Dendritic cell treated with granulocyte-macrophage colony-stimulating factor and Interleukin-4, amounts not matched to agents 40 ng/mL and 50 ng/mL, for 4 days (primary cell): Measurements from ENCODE around the gene FNDC7.
"Not testable (repeated sequence)": the region's sequence is repeated elsewhere in the genome, so short reads cannot be mapped to it uniquely, and the experiment has no call there.

ENCODE experiments used
- H3K27ac Mint-ChIP-seq: one replicate; pipeline ENCODE4 v1.8.0; 2022; ENCODE audit warnings: mild to moderate bottlenecking, mixed read lengths
- H3K27me3 Mint-ChIP-seq: one replicate; pipeline ENCODE4 v1.8.0; 2022; ENCODE audit warnings: mild to moderate bottlenecking, mixed read lengths
- H3K36me3 Mint-ChIP-seq: one replicate; pipeline ENCODE4 v1.8.0; 2022; ENCODE audit warnings: low read depth, mixed read lengths
- H3K4me1 Mint-ChIP-seq: one replicate; pipeline ENCODE4 v1.8.0; 2022; ENCODE audit warnings: low read depth, mixed read lengths
- H3K4me3 Mint-ChIP-seq: one replicate; pipeline ENCODE4 v1.8.0; 2022; ENCODE audit warnings: mild to moderate bottlenecking, moderate library complexity, mixed read lengths
- H3K9me3 Mint-ChIP-seq: one replicate; pipeline ENCODE4 v1.8.0; 2022; ENCODE audit warnings: mixed read lengths
- intact Hi-C: fragments of 100-400 bp; cut with micrococcal nuclease; formaldehyde crosslinking; loops from one replicate; pipeline ENCODE4 v1.15.0; 2022

Gene FNDC7

DNA sequence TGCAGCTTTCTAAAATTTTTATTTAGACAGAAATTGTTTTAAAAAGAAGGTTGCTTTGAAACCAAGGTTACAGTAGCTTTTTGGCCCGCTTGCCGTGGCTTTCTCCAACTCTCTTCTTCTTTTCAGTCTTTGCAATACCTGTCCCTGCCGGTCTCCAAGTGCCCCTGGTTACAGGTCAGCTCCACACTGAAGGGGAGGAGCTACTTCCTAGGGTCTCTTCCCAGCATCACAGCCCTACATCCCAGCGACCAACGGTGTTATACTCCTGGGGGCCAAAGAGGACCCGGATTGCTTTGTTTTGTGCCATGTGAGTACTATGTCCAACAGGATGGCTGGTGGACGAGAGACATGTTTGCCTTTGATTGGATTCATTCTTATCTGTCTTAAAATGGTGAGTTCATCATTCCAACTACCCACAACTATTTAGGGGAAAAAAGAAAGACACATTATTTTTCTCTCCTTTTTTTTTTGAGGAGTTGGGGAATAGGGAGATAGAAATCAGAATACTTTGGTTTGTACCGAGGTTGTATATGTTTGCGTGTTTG, at the start of gene FNDC7:
TSS of gene FNDC7 (plus strand) at position 303 of the 545 bp plus-strand sequence. CDS start at position 329, 26 bp downstream.
- Mint-ChIP-seq H3K27me3 (peaks cover 5% of the 10 kb centered on the region), H3K4me1 (peaks cover 8% of the 10 kb centered on the region), H3K36me3 (no peaks in the 10 kb centered on the region), H3K27ac (no peak within 1 kb of the TSS), H3K9me3 (no peaks in the 10 kb centered on the region), H3K4me3 (no peak within 1 kb of the TSS)
- intact Hi-C loops = no loop called here

DNA sequence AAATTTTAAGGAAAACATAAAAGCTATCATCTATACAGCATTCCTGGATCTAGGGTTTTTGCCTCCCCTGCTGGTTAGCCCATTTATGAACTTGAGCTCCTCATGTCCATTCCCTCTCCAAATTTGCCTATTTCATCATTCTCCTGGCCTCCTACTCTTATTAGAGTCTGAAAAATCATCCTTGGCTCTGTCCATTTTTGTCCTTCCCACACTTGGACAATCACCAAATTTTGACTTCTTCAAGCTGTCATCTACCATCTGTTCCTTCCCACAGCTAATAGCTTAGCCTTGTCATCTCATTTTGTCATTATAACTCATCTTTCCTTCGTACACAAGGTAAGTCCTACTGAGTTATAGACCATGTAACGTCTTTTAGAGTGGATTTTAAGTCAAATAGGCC, 49.6 kb upstream of the FNDC7 start:
- no peaks in the 10 kb centered on the region for H3K27me3 Mint-ChIP-seq
- H3K4me1 Mint-ChIP-seq = peaks cover 13% of the 10 kb centered on the region
- no peak overlapping the region for H3K27ac Mint-ChIP-seq
- intact Hi-C loops = no loop called here
- H3K36me3 Mint-ChIP-seq = peaks cover 6% of the 10 kb centered on the region
- no peaks in the 10 kb centered on the region for H3K9me3 Mint-ChIP-seq
- no peak overlapping the region for H3K4me3 Mint-ChIP-seq

- Mint-ChIP-seq H3K4me3 (no peak overlapping the region), H3K36me3 (peaks cover 6% of the 10 kb centered on the region), H3K27me3 (peaks cover 2% of the 10 kb centered on the region), H3K27ac (peak overlapping the region; percentile 66), H3K9me3 (no peaks in the 10 kb centered on the region), H3K4me1 (peaks cover 19% of the 10 kb centered on the region)
- intact Hi-C loops = no loop called here
These were observed 48.2 kb upstream of the FNDC7 start for GRCh38 chr1:108664481-108664880.

DNA sequence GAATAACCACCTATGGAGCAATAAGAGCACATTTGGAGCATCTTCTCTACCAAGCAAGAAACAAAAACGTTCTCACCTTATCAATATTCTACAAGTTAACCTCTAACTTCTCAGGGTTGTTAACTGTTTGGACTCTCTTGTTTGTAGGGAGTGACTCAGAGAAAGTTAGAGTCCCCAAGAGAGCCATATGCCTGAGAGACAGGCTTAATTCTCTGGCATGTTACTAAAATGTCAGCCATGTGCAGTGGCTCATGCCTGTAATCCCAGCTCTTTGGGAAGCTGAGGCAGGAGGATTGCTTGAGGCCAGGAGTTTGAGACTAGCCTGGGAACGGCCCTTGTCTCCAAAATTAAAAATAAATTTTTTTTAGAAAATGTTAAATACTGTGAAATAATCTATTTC, 47.6 kb upstream of the FNDC7 start:
- Mint-ChIP-seq H3K27ac (no peak overlapping the region), H3K36me3 (peaks cover 6% of the 10 kb centered on the region), H3K4me3 (no peak overlapping the region), H3K27me3 (peaks cover 2% of the 10 kb centered on the region), H3K4me1 (peaks cover 19% of the 10 kb centered on the region), H3K9me3 (no peaks in the 10 kb centered on the region)
- intact Hi-C loops = no loop called here

DNA sequence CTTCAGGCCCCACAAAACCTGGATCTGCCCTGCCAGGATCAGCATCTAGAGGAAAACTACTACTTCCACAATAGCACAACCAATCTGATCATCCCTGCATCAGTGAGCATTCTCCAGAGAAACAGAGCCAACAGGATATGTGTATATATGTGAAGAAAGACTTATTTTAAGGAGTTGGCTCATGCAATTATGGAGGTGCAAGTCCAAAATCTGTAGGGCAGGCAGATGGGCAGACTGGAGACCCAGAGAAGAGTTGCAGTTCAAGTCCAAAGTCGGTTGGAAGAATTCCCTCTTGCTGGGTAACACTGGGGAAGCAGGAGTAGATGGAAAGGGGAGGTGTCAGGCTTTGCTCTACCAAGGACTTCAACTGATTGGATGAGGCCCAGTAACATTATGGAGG, 46.9 kb upstream of the FNDC7 start:
- peaks cover 5% of the 10 kb centered on the region for H3K36me3 Mint-ChIP-seq
- H3K27me3 Mint-ChIP-seq = peaks cover 2% of the 10 kb centered on the region
- H3K4me3 Mint-ChIP-seq = no peak overlapping the region
- H3K27ac Mint-ChIP-seq = peak overlapping the region; percentile 19
- no peaks in the 10 kb centered on the region for H3K9me3 Mint-ChIP-seq
- intact Hi-C loops = no loop called here
- peaks cover 19% of the 10 kb centered on the region for H3K4me1 Mint-ChIP-seq

- intact Hi-C loops, H3K4me3 Mint-ChIP-seq, H3K36me3 Mint-ChIP-seq, H3K27me3 Mint-ChIP-seq, H3K27ac Mint-ChIP-seq, H3K9me3 Mint-ChIP-seq: not testable (repeated sequence)
- peaks cover 13% of the 10 kb centered on the region for H3K4me1 Mint-ChIP-seq
These were observed 45.3 kb upstream of the FNDC7 start for GRCh38 chr1:108667422-108667821.

- H3K27ac Mint-ChIP-seq = no peak overlapping the region
- H3K36me3 Mint-ChIP-seq = no peaks in the 10 kb centered on the region
- H3K9me3 Mint-ChIP-seq = no peaks in the 10 kb centered on the region
- H3K4me1 Mint-ChIP-seq = peaks cover 13% of the 10 kb centered on the region
- peaks cover 2% of the 10 kb centered on the region for H3K27me3 Mint-ChIP-seq
- no peak overlapping the region for H3K4me3 Mint-ChIP-seq
- intact Hi-C loops = no loop called here
These were observed 43.9 kb upstream of the FNDC7 start for GRCh38 chr1:108668777-108669176.

DNA sequence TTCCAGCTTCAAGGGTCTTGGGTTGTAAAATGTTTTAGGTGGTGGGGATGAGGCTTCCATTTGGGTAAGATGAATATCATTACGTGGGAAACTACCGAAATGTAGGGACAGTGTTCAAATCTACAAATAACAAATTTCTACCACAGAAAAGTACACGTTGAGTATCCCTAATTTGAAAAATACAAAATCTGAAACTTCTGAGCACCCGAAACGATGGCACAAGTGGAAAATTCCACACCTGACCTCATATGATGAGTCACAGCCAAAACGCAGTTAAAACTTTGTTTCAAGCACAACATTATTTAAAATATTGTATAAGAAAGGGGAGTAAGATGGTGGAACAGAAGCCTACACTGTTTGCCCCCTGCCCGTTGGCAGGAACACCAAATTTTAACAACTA, 43.0 kb upstream of the FNDC7 start:
- no peaks in the 10 kb centered on the region for H3K9me3 Mint-ChIP-seq
- intact Hi-C loops = no loop called here
- H3K27ac Mint-ChIP-seq = no peak overlapping the region
- peaks cover 2% of the 10 kb centered on the region for H3K27me3 Mint-ChIP-seq
- H3K4me1 Mint-ChIP-seq = peaks cover 6% of the 10 kb centered on the region
- H3K4me3 Mint-ChIP-seq = no peak overlapping the region
- H3K36me3 Mint-ChIP-seq = no peaks in the 10 kb centered on the region

DNA sequence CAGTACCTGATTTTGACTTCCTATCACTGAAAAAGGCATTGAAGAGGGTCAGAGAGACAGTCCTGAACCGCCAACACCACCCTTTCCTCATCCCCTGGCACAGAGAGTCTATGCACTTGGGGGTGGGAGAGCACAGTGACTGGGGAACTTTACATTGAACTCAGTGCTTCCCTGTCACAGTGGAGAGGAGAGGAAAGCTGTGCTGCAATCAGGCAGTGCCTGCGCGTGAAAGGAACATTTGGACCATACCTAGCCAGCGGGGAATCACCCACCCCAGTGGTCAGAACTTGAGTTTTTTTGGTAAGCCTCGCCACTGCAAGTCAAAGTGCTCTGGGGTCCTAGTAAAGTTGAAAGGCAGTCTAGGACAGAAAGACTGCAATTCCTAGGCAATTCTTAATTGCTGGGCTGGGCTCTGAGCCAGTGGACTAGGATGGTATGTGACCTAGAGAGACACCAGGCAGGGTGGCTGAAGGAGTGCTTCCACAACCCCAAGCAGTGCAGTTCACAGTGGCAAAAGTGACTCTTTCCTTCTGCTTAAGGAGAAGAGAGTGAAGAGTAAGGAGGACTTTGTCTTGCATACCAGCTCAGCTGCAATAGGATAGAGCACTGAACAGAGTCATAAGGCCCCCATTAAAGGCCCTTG, 42.5 kb upstream of the FNDC7 start:
- H3K27me3 Mint-ChIP-seq = peaks cover 2% of the 10 kb centered on the region
- H3K27ac Mint-ChIP-seq = no peak overlapping the region
- H3K9me3 Mint-ChIP-seq = no peaks in the 10 kb centered on the region

DNA sequence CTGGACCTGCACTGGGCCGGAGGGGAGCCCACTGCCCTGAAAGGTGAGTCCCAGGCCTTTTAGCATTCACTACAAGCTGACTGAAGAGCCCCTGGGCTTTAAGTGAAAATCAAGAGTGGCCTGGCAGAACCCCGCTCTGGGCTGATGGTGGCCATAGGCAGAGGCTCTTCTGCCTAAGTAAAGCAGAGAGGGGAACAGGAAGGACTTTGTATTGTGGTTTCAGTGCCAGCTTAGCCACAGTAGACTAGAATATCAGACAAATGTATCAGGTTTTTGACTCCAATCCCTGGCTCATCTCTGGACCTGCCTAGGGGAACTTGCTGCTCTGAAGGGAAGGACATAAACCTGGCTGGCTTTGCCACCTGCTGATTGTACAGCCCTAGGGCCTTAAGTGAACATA, 41.6 kb upstream of the FNDC7 start:
- no peak overlapping the region for H3K4me3 Mint-ChIP-seq
- intact Hi-C loops = no loop called here
- no peak overlapping the region for H3K27ac Mint-ChIP-seq
- H3K27me3 Mint-ChIP-seq = peaks cover 2% of the 10 kb centered on the region
- H3K36me3 Mint-ChIP-seq = no peaks in the 10 kb centered on the region
- H3K9me3 Mint-ChIP-seq = no peaks in the 10 kb centered on the region
- peaks cover 6% of the 10 kb centered on the region for H3K4me1 Mint-ChIP-seq

More for the DNA sequence above, 42.5 kb upstream of the FNDC7 start:
- peaks cover 6% of the 10 kb centered on the region for H3K4me1 Mint-ChIP-seq
- H3K4me3 Mint-ChIP-seq = no peak overlapping the region
- intact Hi-C loops = no loop called here
- no peaks in the 10 kb centered on the region for H3K36me3 Mint-ChIP-seq

- H3K36me3 Mint-ChIP-seq = no peaks in the 10 kb centered on the region
- peaks cover 2% of the 10 kb centered on the region for H3K27me3 Mint-ChIP-seq
- no peaks in the 10 kb centered on the region for H3K9me3 Mint-ChIP-seq
- no peak overlapping the region for H3K4me3 Mint-ChIP-seq
- intact Hi-C loops = no loop called here
- no peak overlapping the region for H3K27ac Mint-ChIP-seq
- peaks cover 14% of the 10 kb centered on the region for H3K4me1 Mint-ChIP-seq
These were observed 34.0 kb upstream of the FNDC7 start for GRCh38 chr1:108678706-108679105.

DNA sequence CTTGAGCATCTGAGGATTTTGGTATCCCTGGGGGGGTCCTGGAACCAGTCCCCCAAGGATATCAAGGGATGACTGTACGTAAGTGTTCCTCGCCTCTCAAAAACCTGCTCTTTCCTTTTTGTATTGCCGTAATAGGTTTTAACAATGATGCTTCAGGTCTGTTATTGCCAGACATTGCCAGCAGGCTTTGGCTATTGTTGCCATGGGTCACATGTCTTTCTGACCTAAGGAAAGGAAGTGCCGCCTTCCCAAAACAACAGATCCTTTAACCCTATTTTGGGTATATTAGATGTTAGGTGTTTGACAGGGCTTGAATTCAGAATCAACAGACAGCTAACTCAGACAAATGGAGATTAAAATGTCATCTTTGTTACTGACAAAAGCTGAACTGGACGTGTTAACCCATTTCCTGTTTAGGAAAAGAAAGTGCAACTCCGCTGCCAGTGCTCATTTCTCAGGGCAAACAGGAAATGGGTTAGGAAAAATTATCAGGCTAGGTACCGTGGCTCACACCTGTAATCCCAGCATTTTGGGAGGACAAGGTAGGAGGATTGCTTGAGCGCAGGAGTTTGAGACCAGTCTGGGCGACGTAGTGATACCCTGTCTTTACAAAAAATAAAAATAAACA, 33.0 kb upstream of the FNDC7 start:
- no peaks in the 10 kb centered on the region for H3K9me3 Mint-ChIP-seq
- no peaks in the 10 kb centered on the region for H3K36me3 Mint-ChIP-seq
- no peak overlapping the region for H3K27ac Mint-ChIP-seq
- H3K4me1 Mint-ChIP-seq = peaks cover 14% of the 10 kb centered on the region
- no peak overlapping the region for H3K4me3 Mint-ChIP-seq
- intact Hi-C loops = no loop called here
- H3K27me3 Mint-ChIP-seq = peaks cover 2% of the 10 kb centered on the region

DNA sequence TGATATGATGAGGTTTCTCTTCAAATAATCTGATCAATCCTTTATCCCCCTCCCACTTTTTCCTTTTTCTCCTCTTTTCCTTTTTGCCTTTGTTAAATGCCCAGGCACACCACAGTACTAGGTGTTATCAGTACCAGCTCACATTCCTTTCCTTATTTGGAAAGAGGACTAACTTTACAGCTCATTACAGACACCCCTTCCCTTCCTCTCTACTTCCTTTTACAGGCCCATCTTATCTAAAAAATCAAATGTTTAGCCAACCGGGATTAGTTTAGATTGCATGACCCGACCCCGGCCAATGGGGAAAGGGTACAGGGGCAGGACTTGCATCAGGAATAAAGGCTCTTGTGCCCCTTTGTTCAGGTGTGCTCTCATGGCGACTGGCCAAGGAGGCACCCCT, 31.0 kb upstream of the FNDC7 start:
- intact Hi-C loops, H3K9me3 Mint-ChIP-seq, H3K27ac Mint-ChIP-seq, H3K4me3 Mint-ChIP-seq, H3K36me3 Mint-ChIP-seq, H3K27me3 Mint-ChIP-seq: not testable (repeated sequence)
- peaks cover 14% of the 10 kb centered on the region for H3K4me1 Mint-ChIP-seq

- Mint-ChIP-seq H3K4me1 (peaks cover 3% of the 10 kb centered on the region), H3K36me3 (no peaks in the 10 kb centered on the region), H3K4me3 (no peak overlapping the region), H3K27me3 (peaks cover 2% of the 10 kb centered on the region), H3K27ac (no peak overlapping the region), H3K9me3 (no peaks in the 10 kb centered on the region)
- intact Hi-C loops = no loop called here
These were observed 27.2 kb upstream of the FNDC7 start for GRCh38 chr1:108685529-108685928.
